HFFc6 (cell line): ENCODE measurements around the gene TSEN54. TPM values are rescaled to one million over a fixed set of nuclear protein-coding genes. Genes with fewer than 3 reads are reported as not detected.

ENCODE experiments used
- DNase-seq: peaks from one replicate; pipeline ENCODE4 v3.0.0-alpha.2; 2018
- H3K27ac Mint-ChIP-seq: 2 replicates; pipeline ENCODE4 v1.8.0; 2020; ENCODE audit warnings: mild to moderate bottlenecking, mixed read lengths
- H3K27me3 Mint-ChIP-seq: 2 replicates; pipeline ENCODE4 v1.8.0; 2021; ENCODE audit warnings: mild to moderate bottlenecking, moderate library complexity, mixed read lengths; ENCODE audit not compliant: insufficient read depth
- H3K36me3 Mint-ChIP-seq: 2 replicates; pipeline ENCODE4 v1.8.0; 2021; ENCODE audit warnings: low read depth, mixed read lengths
- H3K4me1 Mint-ChIP-seq: 2 replicates; pipeline ENCODE4 v1.8.0; 2020; ENCODE audit warnings: low read depth, mixed read lengths
- H3K4me3 Mint-ChIP-seq: 2 replicates; pipeline ENCODE4 v1.8.0; 2020; ENCODE audit warnings: mild to moderate bottlenecking, moderate library complexity, mixed read lengths
- H3K9me3 Mint-ChIP-seq: 2 replicates; pipeline ENCODE4 v1.8.0; 2020; ENCODE audit warnings: mild to moderate bottlenecking, mixed read lengths
- CTCF ChIP-seq: fragments of 200-600 bp; sonication (generic); IDR thresholded peaks from 2 replicates; pipeline ENCODE4 v1.5.0; 2021; ENCODE audit warnings: antibody characterized with exemption, mild to moderate bottlenecking
- total RNA-seq, 6 experiments: library from RNA; stranded (reverse); fragmentation: NEBNext Ultra II Directional; extraction: Animal tissue kit (Norgen Biotek cat#: 25700); gene quantifications; 2 replicates in 1 of 6; 3 replicates in 5 of 6; pipeline ENCODE4 v1.2.3, GENCODE V29; 2021

Gene TSEN54
- total RNA-seq, 6 experiments from 2014 or later = 8.7 to 11.1 (median 9.4) TPM

GRCh38 chr17:75566834-75567233 is 50.5 kb downstream of the TSEN54 start:
- Mint-ChIP-seq H3K4me1 (peaks cover 8% of the 10 kb centered on the region), H3K27me3 (peaks cover 21% of the 10 kb centered on the region), H3K36me3 (no peaks in the 10 kb centered on the region), H3K4me3 (no peak overlapping the region), H3K27ac (no peak overlapping the region), H3K9me3 (no peaks in the 10 kb centered on the region)
- no peak for DNase-seq
- TF ChIP-seq CTCF = no peak

- DNase-seq = no peak
Observed at GRCh38 chr17:75568412-75569255, 52.3 kb downstream of the TSEN54 start.

GRCh38 chr17:75570034-75570676 is 53.8 kb downstream of the TSEN54 start:
- no peaks in the 10 kb centered on the region for H3K9me3 Mint-ChIP-seq
- no peaks in the 10 kb centered on the region for H3K4me1 Mint-ChIP-seq
- no peak overlapping the region for H3K27ac Mint-ChIP-seq
- no peaks in the 10 kb centered on the region for H3K36me3 Mint-ChIP-seq
- H3K4me3 Mint-ChIP-seq = no peak overlapping the region
- DNase-seq = no peak
- peaks cover 20% of the 10 kb centered on the region for H3K27me3 Mint-ChIP-seq
- no peak for TF ChIP-seq CTCF

More at GRCh38 chr17:75568412-75569255, 52.3 kb downstream of the TSEN54 start:
- no peaks in the 10 kb centered on the region for H3K9me3 Mint-ChIP-seq
- no peaks in the 10 kb centered on the region for H3K36me3 Mint-ChIP-seq
- no peaks in the 10 kb centered on the region for H3K4me1 Mint-ChIP-seq
- no peak overlapping the region for H3K4me3 Mint-ChIP-seq
- peaks cover 20% of the 10 kb centered on the region for H3K27me3 Mint-ChIP-seq
- no peak for TF ChIP-seq CTCF
- H3K27ac Mint-ChIP-seq = no peak overlapping the region

GRCh38 chr17:75570772-75571171 is 54.4 kb downstream of the TSEN54 start:
- no peak for TF ChIP-seq CTCF
- H3K4me1 Mint-ChIP-seq = no peaks in the 10 kb centered on the region
- peaks cover 19% of the 10 kb centered on the region for H3K27me3 Mint-ChIP-seq
- no peak overlapping the region for H3K4me3 Mint-ChIP-seq
- no peak overlapping the region for H3K27ac Mint-ChIP-seq
- H3K9me3 Mint-ChIP-seq = no peaks in the 10 kb centered on the region
- DNase-seq = no peak
- H3K36me3 Mint-ChIP-seq = no peaks in the 10 kb centered on the region

GRCh38 chr17:75571197-75571884 is 55.0 kb downstream of the TSEN54 start:
- Mint-ChIP-seq H3K36me3 (no peaks in the 10 kb centered on the region), H3K27ac (no peak overlapping the region), H3K4me1 (no peaks in the 10 kb centered on the region), H3K4me3 (no peak overlapping the region), H3K9me3 (no peaks in the 10 kb centered on the region), H3K27me3 (peaks cover 20% of the 10 kb centered on the region)
- TF ChIP-seq CTCF = no peak
- DNase-seq = no peak
